LNCAP (cell line): ENCODE results near the gene PDPN.

Source experiments
- TF ChIP-seq, protein P1 (sequence below): fragments of 450-650 bp; IDR thresholded peaks from 2 replicates; pipeline ENCODE4 v1.5.1; 2017; ENCODE audit warnings: mild to moderate bottlenecking

Gene PDPN

DNA sequence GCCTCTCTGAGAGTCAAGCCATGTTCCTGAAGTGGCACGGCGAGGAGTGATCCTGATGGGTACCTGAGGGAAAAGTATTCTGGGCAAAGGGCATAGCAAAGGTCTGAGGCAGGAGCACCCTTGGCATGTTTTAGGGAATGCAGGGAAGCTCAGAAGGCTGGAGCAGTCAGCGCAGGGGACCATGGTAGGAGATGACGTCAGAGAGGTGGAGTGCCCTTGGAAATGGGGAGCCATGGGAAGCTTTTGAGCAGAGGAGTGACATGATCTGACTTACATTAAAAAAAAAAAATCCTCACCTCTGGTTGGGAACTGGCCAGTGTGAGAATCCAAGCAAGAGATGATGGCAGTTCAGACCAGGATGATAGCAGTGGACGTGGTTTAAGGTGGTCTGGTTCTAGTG, 37.2 kb downstream of the PDPN start:
- TF ChIP-seq, protein P1, sequence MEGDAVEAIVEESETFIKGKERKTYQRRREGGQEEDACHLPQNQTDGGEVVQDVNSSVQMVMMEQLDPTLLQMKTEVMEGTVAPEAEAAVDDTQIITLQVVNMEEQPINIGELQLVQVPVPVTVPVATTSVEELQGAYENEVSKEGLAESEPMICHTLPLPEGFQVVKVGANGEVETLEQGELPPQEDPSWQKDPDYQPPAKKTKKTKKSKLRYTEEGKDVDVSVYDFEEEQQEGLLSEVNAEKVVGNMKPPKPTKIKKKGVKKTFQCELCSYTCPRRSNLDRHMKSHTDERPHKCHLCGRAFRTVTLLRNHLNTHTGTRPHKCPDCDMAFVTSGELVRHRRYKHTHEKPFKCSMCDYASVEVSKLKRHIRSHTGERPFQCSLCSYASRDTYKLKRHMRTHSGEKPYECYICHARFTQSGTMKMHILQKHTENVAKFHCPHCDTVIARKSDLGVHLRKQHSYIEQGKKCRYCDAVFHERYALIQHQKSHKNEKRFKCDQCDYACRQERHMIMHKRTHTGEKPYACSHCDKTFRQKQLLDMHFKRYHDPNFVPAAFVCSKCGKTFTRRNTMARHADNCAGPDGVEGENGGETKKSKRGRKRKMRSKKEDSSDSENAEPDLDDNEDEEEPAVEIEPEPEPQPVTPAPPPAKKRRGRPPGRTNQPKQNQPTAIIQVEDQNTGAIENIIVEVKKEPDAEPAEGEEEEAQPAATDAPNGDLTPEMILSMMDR, result no peak

GRCh38 chr1:13622446-13622845, 38.8 kb downstream of the PDPN start:
- TF ChIP-seq, protein P1, result no peak

DNA sequence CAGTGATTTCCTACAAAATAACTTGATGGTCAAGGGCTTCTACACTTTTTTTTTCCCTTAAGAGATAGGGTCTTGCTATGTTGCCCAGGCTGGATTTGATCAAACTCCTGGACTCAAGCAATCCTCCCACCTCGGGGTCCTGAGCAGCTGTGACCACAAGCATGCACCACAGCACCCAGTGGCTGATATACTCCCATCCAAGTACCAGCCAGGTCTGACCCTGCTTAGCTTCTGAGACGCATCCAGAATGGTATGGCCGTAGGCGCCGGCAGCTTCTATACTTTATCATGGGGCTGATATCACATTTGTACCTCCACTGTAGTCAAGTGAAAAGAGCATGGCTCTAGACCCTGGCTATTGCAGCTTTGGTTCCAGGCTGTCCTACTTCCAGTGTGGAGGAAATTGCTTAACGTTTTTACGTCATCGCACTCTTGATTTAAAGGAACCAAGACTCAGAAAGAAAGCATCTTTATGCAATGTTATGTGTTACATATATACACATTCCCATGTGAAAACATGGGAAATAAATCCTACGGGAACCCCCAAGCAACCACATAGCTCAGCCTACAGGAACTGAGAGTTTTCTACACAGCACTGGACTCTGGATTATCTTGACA, 39.5 kb downstream of the PDPN start:
- TF ChIP-seq, protein P1, result no peak

DNA sequence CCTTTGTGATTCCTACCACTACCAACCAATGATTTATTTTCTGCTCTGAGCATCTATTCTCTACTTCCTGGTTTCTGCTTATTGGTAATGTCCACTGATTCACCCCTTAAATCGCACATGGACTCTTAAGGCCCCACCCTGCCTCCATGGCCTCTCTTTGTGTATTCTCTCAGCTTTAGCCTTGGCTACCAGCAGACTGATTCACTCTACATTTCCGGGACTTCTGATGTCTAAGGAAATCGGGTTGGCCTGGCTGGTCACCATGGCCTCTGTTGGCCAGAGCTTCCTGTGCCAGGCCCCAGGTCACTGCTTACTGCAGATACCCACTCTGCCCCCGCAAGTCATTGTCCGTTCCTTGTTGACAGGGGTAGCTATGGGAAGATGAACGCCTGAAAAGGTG, 40.9 kb downstream of the PDPN start:
- TF ChIP-seq, protein P1, result no peak

- TF ChIP-seq, protein P1, result no peak
These were observed 43.5 kb downstream of the PDPN start for GRCh38 chr1:13627127-13627526.

DNA sequence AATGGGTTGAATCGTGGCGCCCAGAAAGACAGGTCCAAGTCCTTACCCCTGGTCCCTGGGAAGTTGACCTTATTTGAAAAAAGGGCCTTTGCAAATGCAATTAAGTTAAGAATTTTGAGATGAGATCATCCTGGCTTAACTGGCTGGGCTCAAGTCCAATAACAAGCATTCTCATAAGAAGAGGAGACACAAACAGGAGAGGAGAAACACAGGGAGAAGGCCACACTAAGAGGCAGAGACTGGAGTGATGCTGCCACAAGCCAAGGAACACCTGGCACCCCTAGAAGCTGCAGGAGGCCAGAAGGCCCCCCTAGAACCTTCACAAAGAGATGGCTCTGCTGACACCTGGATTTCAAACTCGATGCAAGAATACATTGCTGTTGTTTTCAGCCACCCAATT, 44.6 kb downstream of the PDPN start:
- TF ChIP-seq, protein P1, result no peak

DNA sequence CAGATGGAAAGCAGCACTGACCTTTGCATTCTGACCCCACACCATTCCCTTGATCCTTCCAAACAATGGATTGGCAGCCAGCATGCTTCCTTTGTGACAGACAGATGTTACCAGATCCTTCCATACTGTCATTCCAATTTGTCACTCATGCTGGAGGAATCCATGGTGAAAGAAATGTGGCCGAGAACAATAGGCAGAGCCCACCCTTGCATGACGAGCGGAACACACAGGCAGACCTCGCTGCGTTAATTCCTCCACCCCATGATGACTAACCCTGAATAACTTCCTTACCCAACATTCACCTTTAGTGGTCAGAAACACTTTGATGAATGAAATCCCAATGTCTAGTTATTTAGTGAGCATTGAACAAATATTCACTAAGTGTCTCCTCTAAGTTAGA, 45.1 kb downstream of the PDPN start:
- TF ChIP-seq, protein P1, result no peak
